Head of caudate nucleus (tissue), 42 donors: Measurements from ENCODE around the gene PKHD1.

Experiments used
- DNase-seq, 42 donors: peaks; one replicate each; pipeline versions ENCODE4 v3.0.0 to v3.0.0-alpha.2; 2020 to 2021; ENCODE audit warnings: mixed read lengths in 7 of 42
- intact Hi-C: fragments of 100-400 bp; cut with DNase I; formaldehyde crosslinking; loops from one replicate; pipeline ENCODE4 v1.15.0; 2022

The PKHD1 gene

DNA sequence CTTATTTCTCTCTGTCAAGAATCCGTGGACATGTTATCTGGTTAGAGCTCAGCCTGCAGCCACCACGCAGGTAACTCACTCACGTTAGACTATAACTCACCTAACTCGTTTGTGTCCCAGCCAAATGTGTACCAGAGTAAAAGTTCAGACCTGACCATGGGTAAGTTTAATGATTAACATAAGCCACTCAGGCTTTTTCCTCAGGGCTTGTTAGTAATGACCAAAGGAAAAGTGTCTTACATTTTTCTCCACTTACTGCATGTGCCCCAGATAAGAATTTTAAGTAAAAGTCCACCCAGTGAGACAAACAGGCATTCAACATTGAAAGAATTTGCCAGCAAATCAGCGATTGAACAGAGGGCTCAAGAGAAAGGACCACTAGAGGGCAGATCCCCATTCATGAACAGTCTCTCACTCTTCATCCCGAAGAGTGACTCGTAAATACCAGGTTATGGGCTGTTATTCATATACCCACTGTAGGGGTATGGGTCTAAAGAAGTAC is at the start of gene PKHD1:
Gene PKHD1, minus strand, starts transcription at position 116 of the 502 bp plus-strand sequence. CDS start 2,680 bp downstream, outside the sequence.
- intact Hi-C loops: no loop called here
- DNase-seq: no peak

GRCh38 chr6:52136934-52137467 is 49.6 kb upstream of the PKHD1 start:
- no peak for DNase-seq
- intact Hi-C loops: no loop called here

DNA sequence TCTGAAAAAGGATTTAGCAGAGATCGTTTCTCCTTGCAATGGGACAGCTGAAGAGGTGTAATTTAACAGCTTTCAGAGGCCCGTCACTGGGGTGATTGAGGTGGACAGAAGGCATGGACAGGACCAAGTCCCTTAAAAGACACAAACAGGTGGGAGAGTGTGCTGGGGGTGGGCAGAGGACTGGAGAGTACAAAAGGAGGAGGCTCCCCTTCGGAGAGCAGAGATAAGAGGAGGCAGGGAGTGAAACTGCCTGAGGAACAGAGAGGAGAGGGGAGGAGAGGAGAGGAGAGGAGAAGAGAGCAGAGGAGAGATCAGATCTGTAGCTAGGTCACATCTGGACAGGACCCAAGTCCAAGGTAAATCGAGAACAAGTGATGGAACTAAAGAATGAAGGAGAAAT is 48.6 kb upstream of the PKHD1 start:
- intact Hi-C loops: no loop called here
- DNase-seq: no peak

DNA sequence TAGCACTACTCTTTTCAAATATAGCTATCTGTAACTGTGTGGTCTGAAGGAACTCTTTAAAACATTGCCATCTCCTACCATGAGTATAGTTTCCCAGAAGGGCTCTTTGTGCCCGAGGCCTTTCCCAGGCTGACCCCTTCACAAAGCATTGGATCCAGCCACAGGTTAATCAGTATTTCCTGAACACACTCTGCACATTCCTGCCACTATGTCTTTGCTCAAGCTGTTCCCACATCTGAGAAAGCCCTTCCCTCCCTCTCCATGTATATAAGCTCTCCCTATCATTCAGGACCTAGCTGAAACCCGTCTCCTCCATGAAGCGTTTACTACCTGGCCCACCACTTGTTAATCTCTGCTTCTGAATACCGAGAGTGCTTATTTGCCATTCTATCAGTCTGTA is 47.8 kb upstream of the PKHD1 start:
- intact Hi-C loops: no loop called here
- no peak for DNase-seq

DNA sequence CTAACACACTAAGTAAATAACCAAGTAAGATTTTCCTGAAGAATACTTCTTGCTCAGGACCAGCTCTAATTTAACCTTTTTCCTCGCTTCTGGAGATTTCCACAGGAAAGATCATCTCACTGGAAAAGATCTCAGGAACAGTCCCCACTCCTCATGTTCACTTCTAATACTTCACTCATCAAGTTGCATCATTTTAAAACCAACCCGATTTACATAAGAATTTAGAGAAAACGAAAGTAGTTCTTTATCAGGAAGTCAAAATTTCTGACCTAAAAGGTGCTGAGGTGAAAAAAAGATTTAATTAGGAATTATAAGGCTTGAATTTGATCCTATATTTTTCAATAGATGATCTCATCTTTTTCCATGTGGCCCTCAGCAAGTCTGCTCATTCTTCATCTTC is 46.6 kb upstream of the PKHD1 start:
- DNase-seq: no peak
- intact Hi-C loops: no loop called here

- no peak for DNase-seq
- intact Hi-C loops: no loop called here
Observed at GRCh38 chr6:52133324-52133723, 45.9 kb upstream of the PKHD1 start.

DNA sequence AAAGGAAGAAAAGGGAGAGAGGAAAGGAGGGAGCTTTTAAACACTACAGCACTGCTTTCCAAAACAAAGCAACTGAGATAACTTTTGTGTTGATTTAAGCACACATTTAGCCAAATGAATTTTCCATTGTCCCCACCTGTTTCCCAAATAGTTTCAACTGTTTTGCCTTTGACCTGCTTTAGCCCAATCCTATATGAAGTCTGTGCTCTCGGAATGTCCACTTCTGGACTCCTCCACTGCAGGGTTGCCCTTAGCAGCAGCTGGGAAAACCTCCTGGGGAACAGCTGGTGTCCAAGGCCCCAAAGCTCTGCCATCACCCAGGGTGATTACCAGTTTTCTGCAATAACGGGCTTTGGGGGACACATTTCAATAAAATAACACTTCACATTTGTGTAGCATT is 44.9 kb upstream of the PKHD1 start:
- no peak for DNase-seq
- intact Hi-C loops: no loop called here

DNA sequence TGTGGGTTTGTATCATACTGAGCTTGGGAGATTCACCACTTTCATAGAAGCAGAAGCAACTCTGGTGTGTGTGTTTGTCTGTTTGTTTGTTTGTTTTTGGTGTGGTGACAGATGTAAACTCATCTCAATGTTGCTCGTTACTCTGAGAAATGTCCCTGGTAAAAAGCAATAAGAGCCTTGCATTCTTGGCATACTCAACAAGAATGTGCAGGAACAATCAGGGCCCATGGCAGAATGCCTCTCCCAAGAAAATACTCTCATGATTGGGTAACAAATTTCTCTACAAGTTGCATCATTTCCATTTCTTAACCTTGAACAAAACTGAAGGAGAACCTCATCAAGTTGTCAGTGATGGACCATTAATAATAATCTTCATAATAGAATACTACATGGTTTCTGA is 43.0 kb upstream of the PKHD1 start:
- DNase-seq: no peak
- intact Hi-C loops: no loop called here

DNA sequence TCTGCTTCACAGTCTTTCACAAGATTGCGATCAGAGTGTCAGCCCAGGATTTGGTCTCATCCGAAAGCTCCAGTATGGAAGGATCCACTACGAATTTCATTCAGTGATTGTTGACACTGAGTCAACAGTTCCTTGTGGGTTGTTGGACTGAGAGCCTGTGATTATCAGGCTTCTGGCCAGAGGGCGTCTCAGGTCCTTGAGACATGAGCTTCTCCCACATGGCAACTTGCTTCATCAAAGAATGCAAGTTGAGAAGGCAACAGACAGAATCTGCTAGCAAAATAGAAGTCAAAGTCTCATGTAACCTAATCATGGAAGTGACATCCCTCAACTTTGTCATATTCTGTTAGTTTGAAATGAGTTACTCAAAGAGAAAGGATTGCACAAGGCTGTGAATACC is 40.5 kb upstream of the PKHD1 start:
- intact Hi-C loops: no loop called here
- no peak for DNase-seq

DNA sequence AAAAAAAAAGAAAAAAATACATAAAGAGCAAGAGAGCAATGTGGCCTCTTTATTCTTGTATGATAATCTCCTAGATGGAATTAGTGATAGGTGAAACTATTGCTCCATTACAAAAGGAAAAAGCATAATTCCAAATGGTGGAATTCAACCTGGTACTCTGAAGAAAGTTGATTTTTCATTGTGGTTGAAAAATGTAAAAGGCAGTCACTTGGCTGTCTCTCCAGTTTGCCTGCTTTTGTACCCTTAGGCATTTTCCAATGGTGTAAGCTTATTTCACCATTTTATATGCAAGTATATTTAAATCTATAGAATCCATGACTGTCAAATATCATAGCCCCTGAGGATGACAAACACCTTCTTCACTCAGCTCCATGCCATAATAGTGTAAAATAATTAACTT is 38.8 kb upstream of the PKHD1 start:
- DNase-seq: no peak
- intact Hi-C loops: no loop called here

DNA sequence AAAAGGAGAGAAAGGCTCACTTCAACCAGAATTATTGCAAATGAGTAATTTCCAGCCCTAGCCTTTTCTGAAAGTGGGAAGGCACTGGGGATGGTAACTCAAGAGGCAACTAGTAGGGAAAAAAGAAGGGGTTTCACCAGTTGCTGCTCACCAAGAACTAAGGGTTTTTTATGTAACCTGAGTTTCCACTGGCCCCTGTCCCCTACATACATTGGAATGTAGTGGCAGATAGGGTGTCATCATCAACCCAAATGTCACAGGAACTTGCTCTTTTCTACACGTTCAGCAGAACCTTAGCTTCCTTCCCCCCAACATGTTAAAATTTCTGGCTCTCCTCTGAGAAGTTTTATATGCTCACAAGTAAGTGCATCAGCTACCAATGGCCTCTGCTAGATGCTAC is 38.2 kb upstream of the PKHD1 start:
- intact Hi-C loops: no loop called here
- no peak for DNase-seq

DNA sequence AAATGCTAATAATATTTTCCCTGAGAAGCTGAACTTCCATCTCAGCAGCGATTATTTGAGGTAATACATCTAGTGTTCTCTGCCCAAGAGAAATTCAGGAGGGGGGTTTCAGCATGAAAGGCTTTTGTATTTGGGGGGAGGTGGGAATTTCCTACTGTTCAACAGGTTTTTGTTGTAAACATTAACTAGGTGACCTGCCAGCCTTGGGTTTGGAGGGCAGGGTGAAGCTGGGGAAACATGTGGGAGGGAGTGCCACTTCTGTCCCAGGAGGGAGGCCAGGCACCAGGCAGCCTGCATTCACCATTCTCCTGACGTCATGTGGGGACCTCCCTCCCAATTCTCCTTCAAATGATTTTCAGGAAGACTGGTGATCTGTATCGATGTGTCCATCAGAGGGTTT is 37.7 kb upstream of the PKHD1 start:
- intact Hi-C loops: no loop called here
- DNase-seq: no peak

GRCh38 chr6:52124126-52125121 is 37.0 kb upstream of the PKHD1 start:
- intact Hi-C loops: no loop called here

GRCh38 chr6:52123251-52123650 is 35.8 kb upstream of the PKHD1 start:
- intact Hi-C loops: no loop called here
- DNase-seq: no peak

More at GRCh38 chr6:52124126-52125121, 37.0 kb upstream of the PKHD1 start:
- DNase-seq: no peak

- no peak for DNase-seq
- intact Hi-C loops: no loop called here
Observed at GRCh38 chr6:52117352-52117751, 29.9 kb upstream of the PKHD1 start.

GRCh38 chr6:52116605-52116948 is 29.2 kb upstream of the PKHD1 start:
- no peak for DNase-seq
- intact Hi-C loops: no loop called here

- DNase-seq: no peak
- intact Hi-C loops: no loop called here
Observed at GRCh38 chr6:52115891-52116604, 28.6 kb upstream of the PKHD1 start.

DNA sequence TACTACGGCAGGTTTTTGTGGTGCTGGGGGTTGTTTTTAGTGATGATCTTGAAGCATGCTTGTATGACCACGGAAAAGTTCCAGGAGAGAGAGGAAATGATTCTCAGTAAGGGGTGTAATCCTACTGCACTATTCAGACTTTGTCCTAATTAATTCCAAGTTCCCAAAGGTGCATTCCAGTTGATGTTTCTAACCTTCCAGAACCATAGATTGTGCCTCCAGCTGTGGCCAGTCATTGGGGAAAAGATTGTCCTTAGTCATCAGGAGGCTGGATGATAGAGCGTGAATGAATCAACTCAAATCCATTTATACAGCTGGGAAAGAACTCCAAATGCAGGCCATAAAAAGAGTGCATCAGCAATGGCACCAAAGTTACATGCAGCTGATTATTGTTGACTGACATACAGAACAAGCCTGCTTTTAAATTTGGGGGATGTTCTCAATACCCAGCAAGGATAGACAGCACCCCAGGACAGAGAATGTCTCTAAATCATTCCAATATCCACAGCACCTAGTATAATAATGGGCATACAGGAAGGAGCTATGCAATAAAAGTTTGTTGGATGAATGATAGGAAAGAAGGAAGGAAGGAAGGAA is 27.8 kb upstream of the PKHD1 start:
- DNase-seq: no peak
- intact Hi-C loops: no loop called here

DNA sequence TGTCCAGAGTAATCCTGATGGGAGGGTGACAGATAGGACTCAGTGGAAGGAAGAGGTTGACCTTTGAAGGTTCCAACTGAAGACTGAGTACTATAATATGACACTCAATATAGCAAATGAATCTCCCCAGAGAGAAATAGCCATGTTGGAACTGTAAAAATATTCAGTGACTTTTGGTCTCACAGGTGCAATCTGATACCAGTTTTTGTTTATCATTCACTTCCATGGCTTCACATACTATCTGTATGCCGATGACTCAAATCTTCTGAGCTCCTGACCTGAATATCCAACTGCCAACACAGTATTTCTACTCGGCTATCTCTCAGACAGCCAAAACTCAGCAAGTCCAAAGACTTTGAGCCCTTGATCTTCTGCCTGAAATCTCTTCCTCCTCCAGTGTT is 21.8 kb upstream of the PKHD1 start:
- no peak for DNase-seq
- intact Hi-C loops: no loop called here

DNA sequence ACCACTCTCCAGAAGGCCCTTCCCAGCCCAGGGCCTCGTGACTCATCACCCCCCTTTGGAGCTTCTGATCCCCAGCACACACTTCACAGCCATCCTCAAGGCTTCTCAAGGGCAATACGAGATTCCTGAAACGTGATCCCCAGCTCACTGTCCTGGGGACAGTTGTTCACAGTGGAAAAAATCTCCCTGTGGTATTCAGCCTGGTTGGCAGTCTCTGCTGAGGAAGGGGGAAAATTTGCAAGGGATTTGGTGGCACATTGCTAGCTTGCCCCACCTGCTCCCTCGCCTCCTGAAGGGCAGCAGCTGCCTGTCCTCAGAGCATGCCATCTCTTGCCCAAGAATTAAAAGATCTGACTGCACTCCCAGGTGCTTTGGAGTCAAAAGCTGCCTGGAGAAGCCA is 20.7 kb upstream of the PKHD1 start:
- DNase-seq: no peak

More for the DNA sequence above, 20.7 kb upstream of the PKHD1 start:
- intact Hi-C loops: no loop called here
